ENCODE data around the gene PHACTR4. TPM values are rescaled to one million over a fixed set of nuclear protein-coding genes. Genes with fewer than 3 reads are reported as not detected.

Gene PHACTR4
- total and polyA plus RNA-seq, 2 of the 13 experiments (the other 11 are each of a cell fraction or from before 2014, with no cell fraction given) = 13.9 to 17.1 TPM

- no peaks in the 10 kb centered on the region for H3K27me3 ChIP-seq (ENCODE audit: control insufficient read depth in 1 of 2, insufficient read depth in 2 of 2, low read length in 2 of 2)
- no TSS peak for BruUV-seq (replicated peaks)
- no peak overlapping the region for H3K4me3 ChIP-seq (replicated peaks in 1 of 3; ENCODE audit: insufficient read depth in 1 of 3, low read depth in 2 of 3, low read length in 3 of 3)
- POLR2A ChIA-PET = interaction anchor here (0.6 kb wide), 1 partner anchor 48 kb away, joined by 3 read pairs; no protein-coding TSS in a partner anchor
- TF ChIP-seq MXI1 (IDR thresholded peaks at IDR 0.05; ENCODE audit: borderline replicate concordance, low read depth, low read length) = no peak
- no peak for TF ChIP-seq RBM39 (IDR thresholded peaks at IDR 0.05; ENCODE audit: low read depth, low read length, poor library complexity, severe bottlenecking)
- no peak for TF ChIP-seq HOXA7 (CRISPR knock-in tag; IDR thresholded peaks at IDR 0.05)
- no peak for TF ChIP-seq ETV6 (CRISPR knock-in tag; conservative IDR thresholded peaks at IDR 0.05)
- TF ChIP-seq ZNF644 (CRISPR knock-in tag; IDR thresholded peaks at IDR 0.05; ENCODE audit: low read depth) = no peak
- no peak for TF ChIP-seq ZNF776 (CRISPR knock-in tag; IDR thresholded peaks at IDR 0.05)
- no peak for TF ChIP-seq TAF1 (CRISPR knock-in tag; IDR thresholded peaks at IDR 0.05)
- TF ChIP-seq ZNF160 (CRISPR knock-in tag; IDR thresholded peaks at IDR 0.05) = no peak
- TF ChIP-seq RARG (CRISPR knock-in tag; IDR thresholded peaks at IDR 0.05; ENCODE audit: low read depth) = no peak
- TF ChIP-seq YY1 (IDR thresholded peaks at IDR 0.05; ENCODE audit: insufficient read depth, insufficient replicate concordance, low read depth, low read length) = no peak
- TF ChIP-seq KDM1A (CRISPR knock-in tag; IDR thresholded peaks at IDR 0.05) = no peak
- no peak for TF ChIP-seq BORCS8-MEF2B (CRISPR knock-in tag; IDR thresholded peaks at IDR 0.05)
- TF ChIP-seq FOXA1 (IDR thresholded peaks at IDR 0.05) = no peak
- no peak for TF ChIP-seq FOXA1 (CRISPR knock-in tag; IDR thresholded peaks at IDR 0.05)
- TF ChIP-seq ZSCAN20 (CRISPR knock-in tag; IDR thresholded peaks at IDR 0.05; ENCODE audit: borderline replicate concordance) = no peak
- TF ChIP-seq MIXL1 (CRISPR knock-in tag; IDR thresholded peaks at IDR 0.05) = no peak
- H3K79me2 ChIP-seq (ENCODE audit: insufficient read depth, low read length) = peaks cover 14% of the 10 kb centered on the region
- intact Hi-C loops (cut with micrococcal nuclease; ENCODE audit: unreplicated experiment) (no loop called here), in situ Hi-C loops (cut with HindIII; ENCODE audit: extremely low pct_ligation_motif_present, low pct_unique_long_range_greater_than_20kb) (no loop called here)
- H3K27ac ChIP-seq (ENCODE audit: extremely low read length, insufficient read depth, low read length) = no peak overlapping the region
- ATAC-seq = no peak
- peaks cover 34% of the 10 kb centered on the region for H3K4me1 ChIP-seq (ENCODE audit: insufficient read depth, low read length)
- no peak for FAIRE-seq
- H3K9ac ChIP-seq (ENCODE audit: insufficient read depth, low read depth, low read length) = no peak overlapping the region
- peaks cover 8 to 19% of the 10 kb centered on the region in 2 experiments; a peak in 4 of 5 replicates for H3K36me3 ChIP-seq (replicated peaks in 1 of 2; ENCODE audit: control insufficient read depth in 1 of 2, insufficient read depth in 2 of 2, low read length in 2 of 2)
- 100% methylated on average over 5 of the region's 5 CpGs for WGBS (ENCODE audit: low lambda C conversion rate)
- H2AFZ ChIP-seq (ENCODE audit: low read length) = no peak overlapping the region
- H3K4me2 ChIP-seq (ENCODE audit: low read depth, low read length) = no peak overlapping the region
- CTCF ChIA-PET (ENCODE audit: low intra/inter-chr PET ratio, low total read pairs) = no interaction called here
- DNase-seq (ENCODE audit: low spot score) = no peak
- H3K9me3 ChIP-seq (ENCODE audit: low read length) = no peaks in the 10 kb centered on the region
- H4K20me1 ChIP-seq (ENCODE audit: insufficient read depth, low read length) = no peaks in the 10 kb centered on the region
These were observed 81.0 kb downstream of the PHACTR4 start for GRCh38 chr1:28450561-28450960.
